MCF 10A (cell line): ENCODE data around the gene PAFAH1B2. TPM values are rescaled to one million over a fixed set of nuclear protein-coding genes. Genes with fewer than 3 reads are reported as not detected.
A peak's percentile ranks its signal among the peaks of the same experiment; 100 is the strongest.

Experiments
- Bru-seq: library from RNA; stranded (reverse); fragments of 400-500 nt; gene quantifications from one replicate; lab custom pipeline; 2021; lab: Mats Ljungman, UMichigan
- BruChase-seq, 2 experiments: library from RNA; stranded (reverse); fragments of 400-500 nt; gene quantifications; one replicate each; lab custom pipeline; 2021; lab: Mats Ljungman, UMichigan
- BruUV-seq: library from RNA; stranded (reverse); fragments of 400-500 nt; replicated peaks from 2 replicates; lab custom pipeline; 2021; lab: Mats Ljungman, UMichigan
- CTCF ChIA-PET: fragments of 300-600 bp; sonication (Branson Sonifier 250); formaldehyde crosslinking; extraction: SDS; loops from one replicate; lab custom pipeline; 2021; ENCODE audit warnings: antibody characterized with exemption, inconsistent platforms; lab: Yijun Ruan, JAX
- POLR2A ChIA-PET: fragments of 300-600, 350-650 bp; sonication (Branson Sonifier 250); formaldehyde crosslinking; extraction: SDS; loops from one replicate; lab custom pipeline; 2020; ENCODE audit warnings: antibody characterized with exemption, inconsistent platforms; lab: Yijun Ruan, JAX
- DNase-seq: peaks from one replicate; pipeline ENCODE4 v3.0.0-alpha.2; 2018; ENCODE audit not compliant: unreplicated experiment
- H3K27ac Mint-ChIP-seq: one replicate; pipeline ENCODE4 v1.8.0; 2022; ENCODE audit warnings: mild to moderate bottlenecking, low read depth, mixed read lengths; ENCODE audit not compliant: unreplicated experiment
- H3K27me3 Mint-ChIP-seq: one replicate; pipeline ENCODE4 v1.8.0; 2022; ENCODE audit warnings: mixed read lengths; ENCODE audit not compliant: insufficient read depth, unreplicated experiment
- H3K36me3 Mint-ChIP-seq: one replicate; pipeline ENCODE4 v1.8.0; 2022; ENCODE audit warnings: mild to moderate bottlenecking, moderate library complexity, mixed read lengths; ENCODE audit not compliant: insufficient read depth, unreplicated experiment
- H3K4me1 Mint-ChIP-seq: one replicate; pipeline ENCODE4 v1.8.0; 2022; ENCODE audit warnings: mixed read lengths; ENCODE audit not compliant: insufficient read depth, unreplicated experiment
- H3K4me3 Mint-ChIP-seq: one replicate; pipeline ENCODE4 v1.8.0; 2022; ENCODE audit warnings: mild to moderate bottlenecking, moderate library complexity, mixed read lengths; ENCODE audit not compliant: unreplicated experiment
- H3K9me3 Mint-ChIP-seq: one replicate; pipeline ENCODE4 v1.8.0; 2022; ENCODE audit warnings: mixed read lengths; ENCODE audit not compliant: unreplicated experiment
- CTCF ChIP-seq: fragments of 200-600 bp; IDR thresholded peaks from one replicate; pipeline ENCODE4 v1.8.0; 2022; ENCODE audit warnings: antibody characterized with exemption, mild to moderate bottlenecking; ENCODE audit not compliant: unreplicated experiment
- intact Hi-C: fragments of 100-400 bp; cut with micrococcal nuclease; formaldehyde crosslinking; loops from 2 replicates; pipeline ENCODE4 v1.14.1; 2022
- long read RNA-seq: library from polyadenylated mRNA; stranded (forward); transcript quantifications from one replicate; pipeline ENCODE4 v2.0.0, GENCODE V29; 2022
- total RNA-seq: library from RNA; stranded (reverse); gene quantifications from 2 replicates; pipeline ENCODE4 v1.2.3, GENCODE V29; 2022

Gene PAFAH1B2
- total RNA-seq (146 and 174 TPM in 2 replicates), Bru-seq, nascent RNA (percentile 91 among the genes with signal in this experiment), BruChase-seq, experiment 1, labeled RNA remaining after a 6-hour chase (percentile 99 among the genes with signal in this experiment), BruChase-seq, experiment 2, labeled RNA remaining after a 2-hour chase (percentile 97 among the genes with signal in this experiment)
- long read RNA-seq, full-length matches to known transcripts = 38 of 59 reads
- long read RNA-seq, partial matches to known transcripts = 1 of 59 reads
- long read RNA-seq, other reads (novel, unspliced or antisense) = 20 of 59 reads

- Mint-ChIP-seq H3K4me1 (peaks cover 11% of the 10 kb centered on the region), H3K4me3 (peak within 1 kb of the TSS; percentile 96), H3K36me3 (peaks cover 34% of the 10 kb centered on the region), H3K27me3 (no peaks in the 10 kb centered on the region), H3K27ac (peak within 1 kb of the TSS; percentile 82), H3K9me3 (no peaks in the 10 kb centered on the region)
- ChIA-PET CTCF (interaction anchor here (0.5 to 1.4 kb wide), 9 partner anchors 10 to 357 kb away, joined by 3 to 6 read pairs (median 3); no protein-coding TSS in a partner anchor), POLR2A (interaction anchor here (0.7 to 6.2 kb wide), 37 partner anchors 8 to 373 kb away, joined by 3 to 83 read pairs (median 6); partner anchors contain the start of genes BUD13, CEP164, PCSK7 and RNF214)
- TF ChIP-seq CTCF = no peak
- BruUV-seq = no TSS peak
- peak; percentile 94 for DNase-seq
- intact Hi-C loops = no loop called here
Observed at GRCh38 chr11:117143871-117144476, at the start of gene PAFAH1B2. TSS of gene PAFAH1B2 (plus strand) at chr11:117144287. CDS start at chr11:117152448, 8,161 bp downstream.

GRCh38 chr11:117094776-117095175 lies 49.3 kb upstream of the PAFAH1B2 start:
- Mint-ChIP-seq H3K27ac (peak overlapping the region; percentile 25), H3K9me3 (peaks cover 8% of the 10 kb centered on the region), H3K4me3 (peak overlapping the region; percentile 85), H3K4me1 (peaks cover 54% of the 10 kb centered on the region), H3K27me3 (no peaks in the 10 kb centered on the region), H3K36me3 (peaks cover 23% of the 10 kb centered on the region)
- intact Hi-C loops = loop anchor here (5.0 to 10.0 kb wide), 2 partner anchors 82 to 110 kb away; no protein-coding TSS in a partner anchor
- no TSS peak for BruUV-seq
- no peak for DNase-seq
- TF ChIP-seq CTCF = no peak
- CTCF ChIA-PET = interaction anchor here (0.6 to 1.6 kb wide), 8 partner anchors 11 to 272 kb away, joined by 3 to 10 read pairs (median 6); no protein-coding TSS in a partner anchor
- POLR2A ChIA-PET = interaction anchor here (0.6 to 5.9 kb wide), 11 partner anchors 16 to 386 kb away, joined by 3 to 87 read pairs (median 5); partner anchors contain the start of gene PAFAH1B2

GRCh38 chr11:117095284-117096161 lies 48.6 kb upstream of the PAFAH1B2 start:
- Mint-ChIP-seq H3K4me1 (peaks cover 46% of the 10 kb centered on the region), H3K27ac (peak overlapping the region; percentile 100), H3K36me3 (peaks cover 23% of the 10 kb centered on the region), H3K4me3 (peak overlapping the region; percentile 85), H3K9me3 (peaks cover 8% of the 10 kb centered on the region), H3K27me3 (no peaks in the 10 kb centered on the region)
- intact Hi-C loops = loop anchor here (5.0 to 10.0 kb wide), 2 partner anchors 83 to 111 kb away; no protein-coding TSS in a partner anchor
- peak; percentile 49 for DNase-seq
- POLR2A ChIA-PET = interaction anchor here (0.6 to 5.9 kb wide), 12 partner anchors 17 to 387 kb away, joined by 3 to 87 read pairs (median 5); partner anchors contain the start of gene PAFAH1B2
- CTCF ChIA-PET = interaction anchor here (0.6 to 5.1 kb wide), 10 partner anchors 10 to 273 kb away, joined by 3 to 35 read pairs (median 6); no protein-coding TSS in a partner anchor
- no TSS peak for BruUV-seq
- no peak for TF ChIP-seq CTCF
